Measurements from ENCODE around the gene CD36.

DNA sequence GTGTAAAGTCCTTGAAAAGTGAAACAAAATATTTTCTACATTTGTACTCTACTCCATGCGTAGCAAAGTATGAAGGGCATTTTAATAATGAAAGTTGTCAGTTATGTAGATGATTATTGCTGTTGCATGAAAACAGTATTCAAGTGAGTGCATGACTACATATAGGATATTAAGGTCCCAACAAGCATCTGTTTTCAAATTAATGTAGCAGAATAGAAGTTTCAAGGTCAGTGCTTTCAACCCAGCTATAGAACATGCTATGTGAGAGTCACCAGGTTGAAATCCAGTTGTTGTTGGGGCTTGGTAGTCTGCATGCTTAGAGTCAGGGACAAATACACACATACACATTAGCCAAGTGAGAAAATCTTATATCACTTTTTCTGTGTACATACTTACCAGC lies 14.8 kb downstream of the CD36 start:
- TF ChIP-seq POLR2AphosphoS5 (IDR thresholded peaks at IDR 0.05; ENCODE audit: low read depth, low read length) (no peak), TAF1 (IDR thresholded peaks at IDR 0.05; ENCODE audit: borderline replicate concordance, insufficient read depth, low read length) (no peak), SIN3A (IDR thresholded peaks at IDR 0.05; ENCODE audit: borderline replicate concordance, insufficient read depth, low read length) (no peak)

All from PFSK-1 (cell line).